Measurements from ENCODE around the gene UTP15.

- no peak for TF ChIP-seq GABPA (IDR thresholded peaks at IDR 0.05; ENCODE audit: low read depth)
- TF ChIP-seq CTCF (IDR thresholded peaks at IDR 0.05; ENCODE audit: insufficient read depth, low read length) = no peak
- no peak for TF ChIP-seq POLR2AphosphoS5 (IDR thresholded peaks at IDR 0.05; ENCODE audit: low read depth)
These were observed 22.4 kb downstream of the UTP15 start for GRCh38 chr5:73587923-73588322.

Data from HL-60 (cell line).